ENCODE measurements around the gene RGS6. TPM values are rescaled to one million over a fixed set of nuclear protein-coding genes. Genes with fewer than 3 reads are reported as not detected.

The RGS6 gene
- total and polyA plus RNA-seq, 4 donors: 0.21 to 5.4 (median 0.45) TPM

DNA sequence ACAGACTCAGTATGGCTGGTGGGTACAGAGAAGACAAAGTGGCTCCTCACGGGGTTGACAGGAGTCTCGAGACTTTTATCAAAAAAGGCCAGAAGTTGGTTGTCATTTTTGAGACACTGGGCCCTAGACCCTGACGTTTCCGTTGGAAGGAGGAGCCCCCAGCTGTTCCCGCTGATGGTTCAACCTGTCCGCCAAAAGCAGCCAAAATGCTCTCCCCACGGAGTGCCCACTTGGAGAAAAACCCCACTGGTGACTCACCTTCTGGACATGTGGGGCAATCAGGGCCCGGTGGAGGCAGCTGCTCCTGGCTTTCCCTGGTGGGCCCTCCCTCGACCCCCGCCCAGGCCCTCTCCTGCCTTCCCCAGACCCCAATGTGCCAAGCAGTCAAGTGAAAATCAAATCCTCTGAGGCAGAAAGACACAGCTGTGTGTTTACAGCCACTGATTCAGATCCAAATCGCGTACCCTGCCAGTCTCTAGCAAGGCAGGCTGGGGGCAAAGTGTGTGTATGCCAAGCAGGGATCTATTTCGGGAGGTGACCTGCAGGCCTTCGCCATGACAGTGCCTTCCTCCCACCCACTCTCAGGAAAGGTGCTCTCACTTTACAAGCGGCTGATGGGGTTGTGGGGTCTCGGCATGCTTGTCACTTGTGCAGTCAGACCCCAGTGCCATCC, 614.3 kb downstream of the RGS6 start:
- H3K9ac ChIP-seq (ENCODE audit: insufficient read depth in 1 of 2, low read length in 2 of 2): no peak overlapping the region
- no peaks in the 10 kb centered on the region for H3K27me3 ChIP-seq (ENCODE audit: control insufficient read depth in 3 of 3, insufficient read depth in 3 of 3, low read length in 2 of 3)
- 88 to 89% methylated on average over 16 of the region's 16 CpGs for WGBS, 2 donors
- no peaks in the 10 kb centered on the region for H3K36me3 ChIP-seq (ENCODE audit: control insufficient read depth in 4 of 4, insufficient read depth in 4 of 4, low read length in 4 of 4)
- TF ChIP-seq, protein P1, sequence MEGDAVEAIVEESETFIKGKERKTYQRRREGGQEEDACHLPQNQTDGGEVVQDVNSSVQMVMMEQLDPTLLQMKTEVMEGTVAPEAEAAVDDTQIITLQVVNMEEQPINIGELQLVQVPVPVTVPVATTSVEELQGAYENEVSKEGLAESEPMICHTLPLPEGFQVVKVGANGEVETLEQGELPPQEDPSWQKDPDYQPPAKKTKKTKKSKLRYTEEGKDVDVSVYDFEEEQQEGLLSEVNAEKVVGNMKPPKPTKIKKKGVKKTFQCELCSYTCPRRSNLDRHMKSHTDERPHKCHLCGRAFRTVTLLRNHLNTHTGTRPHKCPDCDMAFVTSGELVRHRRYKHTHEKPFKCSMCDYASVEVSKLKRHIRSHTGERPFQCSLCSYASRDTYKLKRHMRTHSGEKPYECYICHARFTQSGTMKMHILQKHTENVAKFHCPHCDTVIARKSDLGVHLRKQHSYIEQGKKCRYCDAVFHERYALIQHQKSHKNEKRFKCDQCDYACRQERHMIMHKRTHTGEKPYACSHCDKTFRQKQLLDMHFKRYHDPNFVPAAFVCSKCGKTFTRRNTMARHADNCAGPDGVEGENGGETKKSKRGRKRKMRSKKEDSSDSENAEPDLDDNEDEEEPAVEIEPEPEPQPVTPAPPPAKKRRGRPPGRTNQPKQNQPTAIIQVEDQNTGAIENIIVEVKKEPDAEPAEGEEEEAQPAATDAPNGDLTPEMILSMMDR (IDR thresholded peaks at IDR 0.05; ENCODE audit: control extremely low read depth, extremely low read depth): no peak
- no peak overlapping the region for H3K27ac ChIP-seq (ENCODE audit: low read depth in 1 of 2, low read length in 1 of 2)
- DNase-seq (no peak), ATAC-seq (ENCODE audit: insufficient read depth, low FRiP score) (no peak)
- H3K9me3 ChIP-seq (ENCODE audit: control insufficient read depth in 4 of 4, insufficient read depth in 3 of 4, low read length in 3 of 4): peaks cover 0 to 2% (median 0%) of the 10 kb centered on the region in 4 donors
- H3K4me1 ChIP-seq (ENCODE audit: control insufficient read depth in 5 of 5, insufficient read depth in 5 of 5, low read length in 5 of 5): peaks cover 0 to 16% (median 6%) of the 10 kb centered on the region in 5 donors
- no peak overlapping the region for H3K4me3 ChIP-seq

DNA sequence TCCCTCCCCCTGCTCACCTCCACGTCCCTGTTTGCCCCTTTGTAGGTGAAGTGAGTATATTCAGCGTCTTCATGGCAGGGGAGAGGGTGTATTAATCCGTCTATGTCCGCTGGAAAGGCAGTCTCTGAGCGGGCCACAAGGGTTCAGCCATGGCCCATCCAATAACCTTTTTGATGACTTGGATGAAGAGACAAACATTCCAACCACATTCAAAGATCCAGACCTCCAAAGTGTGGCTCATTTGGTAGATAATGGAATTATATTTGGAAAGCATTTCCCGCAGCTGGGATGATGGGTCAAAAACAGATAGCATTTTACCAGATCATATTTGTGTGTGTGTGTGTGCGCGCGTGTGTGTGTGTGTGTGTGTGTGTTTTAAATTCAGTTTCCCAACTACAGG, 615.8 kb downstream of the RGS6 start:
- Histone ChIP-seq H3K27me3 (ENCODE audit: control insufficient read depth in 3 of 3, insufficient read depth in 3 of 3, low read length in 2 of 3) (peaks cover 0 to 8% (median 4%) of the 10 kb centered on the region in 3 donors), H3K4me3 (no peak overlapping the region), H3K27ac (ENCODE audit: low read depth in 1 of 2, low read length in 1 of 2) (no peak overlapping the region), H3K4me1 (ENCODE audit: control insufficient read depth in 5 of 5, insufficient read depth in 5 of 5, low read length in 5 of 5) (peaks cover 0 to 19% (median 7%) of the 10 kb centered on the region in 5 donors), H3K9me3 (ENCODE audit: control insufficient read depth in 4 of 4, insufficient read depth in 3 of 4, low read length in 3 of 4) (peaks cover 0 to 2% (median 0%) of the 10 kb centered on the region in 4 donors), H3K36me3 (ENCODE audit: control insufficient read depth in 4 of 4, insufficient read depth in 4 of 4, low read length in 4 of 4) (no peaks in the 10 kb centered on the region), H3K9ac (ENCODE audit: insufficient read depth in 1 of 2, low read length in 2 of 2) (no peak overlapping the region)
- ATAC-seq (ENCODE audit: insufficient read depth, low FRiP score) (no peak), DNase-seq (no peak)
- WGBS, 2 donors: 90 to 95% methylated on average over 9 of the region's 9 CpGs
- TF ChIP-seq, protein P1 (IDR thresholded peaks at IDR 0.05; ENCODE audit: control extremely low read depth, extremely low read depth): no peak

DNA sequence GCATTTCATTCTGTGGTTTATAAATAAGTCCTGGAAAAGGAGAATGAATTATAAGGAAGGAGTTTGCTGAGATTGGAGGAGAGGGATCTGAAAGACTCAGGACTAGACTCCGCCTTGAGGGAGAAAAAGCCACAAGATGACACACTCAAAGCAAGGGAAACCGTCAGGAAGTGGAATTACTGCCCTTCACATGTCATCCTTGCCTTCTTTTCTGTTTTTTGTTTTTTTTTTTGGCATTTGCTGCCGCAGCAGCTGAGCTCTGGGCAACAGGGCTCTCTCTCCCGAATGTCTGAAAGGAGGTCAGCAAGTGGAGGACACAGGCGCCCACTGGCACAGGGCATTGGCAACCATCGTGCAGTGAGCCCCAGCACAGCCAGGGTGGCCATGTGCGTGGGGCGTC, 616.8 kb downstream of the RGS6 start:
- Histone ChIP-seq H3K27me3 (ENCODE audit: control insufficient read depth in 3 of 3, insufficient read depth in 3 of 3, low read length in 2 of 3) (peaks cover 0 to 8% (median 5%) of the 10 kb centered on the region in 3 donors), H3K9me3 (ENCODE audit: control insufficient read depth in 4 of 4, insufficient read depth in 3 of 4, low read length in 3 of 4) (peaks cover 0 to 2% (median 0%) of the 10 kb centered on the region in 4 donors), H3K27ac (ENCODE audit: low read depth in 1 of 2, low read length in 1 of 2) (no peak overlapping the region), H3K4me1 (ENCODE audit: control insufficient read depth in 5 of 5, insufficient read depth in 5 of 5, low read length in 5 of 5) (peaks cover 0 to 23% (median 9%) of the 10 kb centered on the region in 5 donors), H3K9ac (ENCODE audit: insufficient read depth in 1 of 2, low read length in 2 of 2) (no peak overlapping the region), H3K4me3 (no peak overlapping the region), H3K36me3 (ENCODE audit: control insufficient read depth in 4 of 4, insufficient read depth in 4 of 4, low read length in 4 of 4) (no peaks in the 10 kb centered on the region)
- 78 to 83% methylated on average over 8 of the region's 8 CpGs for WGBS, 2 donors
- DNase-seq (no peak), ATAC-seq (ENCODE audit: insufficient read depth, low FRiP score) (no peak)
- TF ChIP-seq, protein P1 (IDR thresholded peaks at IDR 0.05; ENCODE audit: control extremely low read depth, extremely low read depth): no peak

All from lung (tissue), 12 donors.